HCT116 (cell line): ENCODE measurements around the gene SOCS3. TPM values are rescaled to one million over a fixed set of nuclear protein-coding genes. Genes with fewer than 3 reads are reported as not detected.

Experiments
- ATAC-seq: fragments of 200-7000 bp; cut with Tn5 transposase; 2 replicates; pipeline ENCODE4 v1.9.1; 2020; ENCODE audit warnings: mild to moderate bottlenecking, moderate library complexity
- BruUV-seq: library from RNA; stranded (reverse); fragments of 400-500 nt; replicated peaks from 2 replicates; lab custom pipeline; 2021; lab: Mats Ljungman, UMichigan
- CTCF ChIA-PET: fragments of 300-600 bp; sonication (Branson Sonifier 250); formaldehyde crosslinking; loops from one replicate; lab custom pipeline; 2021; ENCODE audit warnings: antibody characterized with exemption; lab: Charles Lee
- POLR2A ChIA-PET: fragments of 300-600, 350-600 bp; sonication (Branson Sonifier 250); formaldehyde crosslinking; loops from one replicate; lab custom pipeline; 2021; ENCODE audit warnings: antibody characterized with exemption; lab: Charles Lee
- RAD21 ChIA-PET, 2 experiments: fragments of 300-600 bp; sonication (Branson Sonifier 250); formaldehyde crosslinking; loops; one replicate each; lab custom pipeline; 2023; ENCODE audit warnings: low total read pairs in 2 of 2; ENCODE audit not compliant: uncharacterized antibody in 2 of 2, unreplicated experiment in 2 of 2, low non-redundant PET in 1 of 2; lab: Charles Lee
- DNase-seq: peaks from one replicate; pipeline ENCODE4 v3.0.0-alpha.2; 2010; ENCODE audit warnings: low read depth, low spot score
- H2AFZ ChIP-seq: fragments of 200-600 bp; shearing (Covaris generic), sonication (generic); 2 replicates; pipeline ENCODE4 v1.6.1; 2017; ENCODE audit warnings: low read depth, mixed run types, mixed read lengths, antibody characterized with exemption, low read length; ENCODE audit not compliant: poor library complexity, severe bottlenecking
- H3K27ac ChIP-seq: 2 replicates; pipeline ENCODE4 v1.5.1; 2012; ENCODE audit warnings: low read depth, low read length
- H3K27me3 ChIP-seq: fragments of 200-600 bp; sonication (generic); 2 replicates; pipeline ENCODE4 v1.6.1; 2016; ENCODE audit warnings: mixed run types, low read length, mixed read lengths; ENCODE audit not compliant: insufficient read depth
- H3K36me3 ChIP-seq, 2 experiments: fragments of 200-500 bp in 1 of 2; fragments of 200-600 bp in 1 of 2; sonication (Bioruptor generic) in 1 of 2; sonication (generic) in 1 of 2; 2 replicates each; pipeline versions ENCODE4 v1.5.1 to v1.6.1; 2014 to 2016; ENCODE audit warnings: low read length in 2 of 2, inconsistent platforms in 1 of 2, mixed read lengths in 1 of 2, mixed run types in 1 of 2; ENCODE audit not compliant: insufficient read depth in 2 of 2, control insufficient read depth in 1 of 2
- H3K4me1 ChIP-seq, 2 experiments: fragments of 200-600 bp in 1 of 2; sonication (generic) in 1 of 2; 2 replicates each; pipeline versions ENCODE4 v1.5.1 to v1.6.1; 2012 to 2017; ENCODE audit warnings: low read length in 2 of 2, inconsistent platforms in 1 of 2, mild to moderate bottlenecking in 1 of 2, mixed read lengths in 1 of 2, mixed run types in 1 of 2, moderate library complexity in 1 of 2; ENCODE audit not compliant: insufficient read depth in 2 of 2, control insufficient read depth in 1 of 2
- H3K4me2 ChIP-seq: fragments of 200-600 bp; sonication (generic); 2 replicates; pipeline ENCODE4 v1.6.1; 2017; ENCODE audit warnings: mixed run types, low read length, mixed read lengths
- H3K4me3 ChIP-seq, 2 experiments: fragments of 200-600 bp in 1 of 2; sonication (generic) in 1 of 2; replicated peaks in 1 of 2; 2 replicates each; pipeline ENCODE4 v1.5.1; 2011 to 2016; ENCODE audit warnings: low read length in 2 of 2, control low read depth in 1 of 2, low read depth in 1 of 2, mild to moderate bottlenecking in 1 of 2, mixed read lengths in 1 of 2, mixed run types in 1 of 2
- H3K79me2 ChIP-seq: fragments of 200-600 bp; sonication (generic); 2 replicates; pipeline ENCODE4 v1.6.1; 2017; ENCODE audit warnings: mild to moderate bottlenecking, mixed run types, low read length, moderate library complexity, mixed read lengths; ENCODE audit not compliant: insufficient read depth
- H3K9ac ChIP-seq: fragments of 200-600 bp; sonication (generic); 2 replicates; pipeline ENCODE4 v1.6.1; 2016; ENCODE audit warnings: low read length, mixed read lengths
- H3K9me2 ChIP-seq: fragments of 200-600 bp; sonication (generic), shearing (Covaris generic); 2 replicates; pipeline ENCODE4 v1.6.1; 2017; ENCODE audit warnings: mixed run types, mild to moderate bottlenecking, moderate library complexity; ENCODE audit not compliant: insufficient read depth
- H3K9me3 ChIP-seq, 2 experiments: fragments of 200-500 bp in 1 of 2; fragments of 200-600 bp in 1 of 2; sonication (Bioruptor generic) in 1 of 2; sonication (generic) in 1 of 2; 2 replicates each; pipeline ENCODE4 v1.6.1; 2014 to 2017; ENCODE audit warnings: low read length in 2 of 2, mixed read lengths in 2 of 2, inconsistent platforms in 1 of 2, low read depth in 1 of 2, mild to moderate bottlenecking in 1 of 2, mixed run types in 1 of 2, moderate library complexity in 1 of 2; ENCODE audit not compliant: control insufficient read depth in 1 of 2, insufficient read depth in 1 of 2
- H4K20me1 ChIP-seq: fragments of 200-600 bp; sonication (generic), shearing (Covaris generic); 2 replicates; pipeline ENCODE4 v1.6.1; 2017; ENCODE audit warnings: mixed run types, mild to moderate bottlenecking, moderate library complexity; ENCODE audit not compliant: insufficient read depth
- CBX3 ChIP-seq: IDR thresholded peaks from 2 replicates; pipeline ENCODE4 v1.6.1; 2012; ENCODE audit warnings: low read depth
- CEBPB ChIP-seq: IDR thresholded peaks from 2 replicates; pipeline ENCODE4 v1.6.1; 2012; ENCODE audit warnings: low read depth
- CTCF ChIP-seq, 3 experiments: fragments of 200-600 bp in 1 of 3; sonication (generic) in 1 of 3; IDR thresholded peaks in 2 of 3; conservative IDR thresholded peaks in 1 of 3; 2 replicates each; pipeline ENCODE4 v1.5.1; 2012 to 2017; ENCODE audit warnings: low read depth in 2 of 3, low read length in 2 of 3, antibody characterized with exemption in 1 of 3, borderline replicate concordance in 1 of 3, control low read depth in 1 of 3, mild to moderate bottlenecking in 1 of 3, mixed read lengths in 1 of 3, mixed run types in 1 of 3, moderate library complexity in 1 of 3; ENCODE audit not compliant: insufficient read depth in 1 of 3
- EGR1 ChIP-seq: IDR thresholded peaks from 2 replicates; pipeline ENCODE4 v1.6.1; 2012; ENCODE audit warnings: low read depth
- ELF1 ChIP-seq: IDR thresholded peaks from 2 replicates; pipeline ENCODE4 v1.6.1; 2012; ENCODE audit warnings: low read depth, borderline replicate concordance
- EZH2 ChIP-seq: fragments of 200-600 bp; sonication (generic); IDR thresholded peaks from 2 replicates; pipeline ENCODE4 v1.6.1; 2017; ENCODE audit warnings: antibody characterized with exemption, mixed run types
- FOSL1 ChIP-seq: IDR thresholded peaks from 2 replicates; pipeline ENCODE4 v1.6.1; 2012; ENCODE audit warnings: low read depth
- JUND ChIP-seq: IDR thresholded peaks from 2 replicates; pipeline ENCODE4 v1.6.1; 2012
- MAX ChIP-seq: IDR thresholded peaks from 2 replicates; pipeline ENCODE4 v1.6.1; 2012
- POLR2A ChIP-seq: IDR thresholded peaks from 2 replicates; pipeline ENCODE4 v1.7.0; 2011; ENCODE audit warnings: borderline replicate concordance; ENCODE audit not compliant: insufficient read depth, insufficient read length; ENCODE audit errors: extremely low read depth
- REST ChIP-seq: IDR thresholded peaks from 2 replicates; pipeline ENCODE4 v1.6.1; 2012; ENCODE audit warnings: low read depth
- SIN3A ChIP-seq: IDR thresholded peaks from 2 replicates; pipeline ENCODE4 v1.6.1; 2012; ENCODE audit warnings: low read depth
- SP1 ChIP-seq: IDR thresholded peaks from 2 replicates; pipeline ENCODE4 v1.6.1; 2012; ENCODE audit warnings: low read depth
- TCF7L2 ChIP-seq: IDR thresholded peaks from 2 replicates; pipeline ENCODE4 v1.7.0; 2011; ENCODE audit warnings: borderline replicate concordance, inconsistent platforms; ENCODE audit not compliant: insufficient read depth, insufficient read length; ENCODE audit errors: extremely low read depth
- YY1 ChIP-seq: IDR thresholded peaks from 2 replicates; pipeline ENCODE4 v1.6.1; 2011; ENCODE audit warnings: low read length, low read depth, moderate library complexity, mild to moderate bottlenecking; ENCODE audit not compliant: insufficient replicate concordance; ENCODE audit errors: extremely low read depth
- ZFX ChIP-seq: fragments of 450-650 bp; IDR thresholded peaks from 2 replicates; pipeline ENCODE4 v1.6.1; 2017
- intact Hi-C: fragments of 100-400 bp; cut with micrococcal nuclease; formaldehyde crosslinking; loops from 2 replicates; pipeline ENCODE4 v1.10.0; 2022
- total RNA-seq: library from RNA; stranded (reverse); gene quantifications from one replicate; pipeline ENCODE4 v1.2.1, GENCODE V29; 2021; ENCODE audit not compliant: unreplicated experiment
- TF ChIP-seq, protein P1 (sequence below): IDR thresholded peaks from 2 replicates; pipeline ENCODE4 v1.6.1; 2012
- TF ChIP-seq, protein P2 (sequence below): IDR thresholded peaks from 2 replicates; pipeline ENCODE4 v1.6.1; 2011; ENCODE audit warnings: mild to moderate bottlenecking, low read length, moderate library complexity; ENCODE audit not compliant: insufficient replicate concordance; ENCODE audit errors: extremely low read depth

SOCS3 gene
- total RNA-seq, 1 experiment from 2014 or later, result 26.7 TPM

GRCh38 chr17:78406396-78406795 is 46.5 kb upstream of the SOCS3 start:
- DNase-seq (no peak), ATAC-seq (no peak)
- H3K9ac ChIP-seq, result no peak overlapping the region
- no peak overlapping the region for H3K4me3 ChIP-seq
- no peak overlapping the region for H2AFZ ChIP-seq
- peaks cover 5% of the 10 kb centered on the region; the same call in 1 of the 2 replicates for H4K20me1 ChIP-seq
- BruUV-seq, result no TSS peak
- no peak overlapping the region for H3K27ac ChIP-seq
- intact Hi-C loops, result no loop called here
- TF ChIP-seq ELF1 (no peak), FOSL1 (no peak), SP1 (no peak), CEBPB (no peak), SIN3A (no peak), CTCF (IDR thresholded peaks at IDR 0.05 in 2 of 3, conservative IDR thresholded peaks at IDR 0.05 in 1 of 3; ENCODE audit: borderline replicate concordance in 1 of 3, insufficient read depth in 1 of 3, low read depth in 2 of 3, low read length in 2 of 3) (no peak), JUND (no peak), ZFX (no peak), MAX (no peak), REST (no peak), CBX3 (no peak), TCF7L2 (no peak), EGR1 (no peak), EZH2 (no peak), POLR2A (no peak), YY1 (no peak)
- TF ChIP-seq, protein P1, sequence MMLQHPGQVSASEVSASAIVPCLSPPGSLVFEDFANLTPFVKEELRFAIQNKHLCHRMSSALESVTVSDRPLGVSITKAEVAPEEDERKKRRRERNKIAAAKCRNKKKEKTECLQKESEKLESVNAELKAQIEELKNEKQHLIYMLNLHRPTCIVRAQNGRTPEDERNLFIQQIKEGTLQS, result no peak
- TF ChIP-seq, protein P2, sequence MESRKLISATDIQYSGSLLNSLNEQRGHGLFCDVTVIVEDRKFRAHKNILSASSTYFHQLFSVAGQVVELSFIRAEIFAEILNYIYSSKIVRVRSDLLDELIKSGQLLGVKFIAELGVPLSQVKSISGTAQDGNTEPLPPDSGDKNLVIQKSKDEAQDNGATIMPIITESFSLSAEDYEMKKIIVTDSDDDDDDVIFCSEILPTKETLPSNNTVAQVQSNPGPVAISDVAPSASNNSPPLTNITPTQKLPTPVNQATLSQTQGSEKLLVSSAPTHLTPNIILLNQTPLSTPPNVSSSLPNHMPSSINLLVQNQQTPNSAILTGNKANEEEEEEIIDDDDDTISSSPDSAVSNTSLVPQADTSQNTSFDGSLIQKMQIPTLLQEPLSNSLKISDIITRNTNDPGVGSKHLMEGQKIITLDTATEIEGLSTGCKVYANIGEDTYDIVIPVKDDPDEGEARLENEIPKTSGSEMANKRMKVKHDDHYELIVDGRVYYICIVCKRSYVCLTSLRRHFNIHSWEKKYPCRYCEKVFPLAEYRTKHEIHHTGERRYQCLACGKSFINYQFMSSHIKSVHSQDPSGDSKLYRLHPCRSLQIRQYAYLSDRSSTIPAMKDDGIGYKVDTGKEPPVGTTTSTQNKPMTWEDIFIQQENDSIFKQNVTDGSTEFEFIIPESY, result no peak
- H3K36me3 ChIP-seq, result peaks cover 27 to 37% of the 10 kb centered on the region in 2 experiments; a peak in 3 of 4 replicates
- ChIA-PET CTCF (no interaction called here), POLR2A (interaction anchor here (0.7 kb wide), 1 partner anchor 24 kb away, joined by 3 read pairs; no protein-coding TSS in a partner anchor), RAD21 (no interaction called here)
- no peak overlapping the region for H3K4me2 ChIP-seq
- no peaks in the 10 kb centered on the region for H3K9me2 ChIP-seq
- H3K9me3 ChIP-seq, result no peaks in the 10 kb centered on the region
- H3K79me2 ChIP-seq, result peaks cover 52% of the 10 kb centered on the region
- H3K27me3 ChIP-seq, result no peaks in the 10 kb centered on the region
- peaks cover 13 to 22% of the 10 kb centered on the region in 2 experiments for H3K4me1 ChIP-seq
